AG04449 (cell line): ENCODE data around the gene GAB2.

ENCODE experiments used
- CTCF ChIA-PET: fragments of 350-600 bp; formaldehyde crosslinking; extraction: SDS; loops from one replicate; lab custom pipeline; 2021; ENCODE audit warnings: antibody characterized with exemption; lab: Yijun Ruan, JAX
- POLR2A ChIA-PET: fragments of 400-600, 350-600 bp; formaldehyde crosslinking; extraction: SDS; loops from one replicate; lab custom pipeline; 2020; ENCODE audit warnings: antibody characterized with exemption, inconsistent platforms; lab: Yijun Ruan, JAX
- DNase-seq: peaks from one replicate; pipeline ENCODE4 v3.0.0-alpha.2; 2010; ENCODE audit warnings: low read depth, low spot score
- H3K4me3 ChIP-seq: 2 replicates; pipeline ENCODE4 v1.5.1; 2011; ENCODE audit warnings: low read depth, mild to moderate bottlenecking, control low read depth, low read length
- CTCF ChIP-seq: IDR thresholded peaks from one replicate; pipeline ENCODE4 v1.5.1; 2011; ENCODE audit warnings: mild to moderate bottlenecking, moderate library complexity, low read length, control low read depth, inconsistent platforms; ENCODE audit not compliant: insufficient read depth; ENCODE audit errors: missing control alignments

The GAB2 gene

GRCh38 chr11:78210000-78210608, 207.5 kb downstream of the GAB2 start:
- H3K4me3 ChIP-seq, result no peak overlapping the region
- no peak for DNase-seq
- ChIA-PET CTCF (interaction anchor here (1.3 kb wide), 1 partner anchor 163 kb away, joined by 4 read pairs; no protein-coding TSS in a partner anchor), POLR2A (no interaction called here)
- no peak for TF ChIP-seq CTCF

- H3K4me3 ChIP-seq, result no peak overlapping the region
- TF ChIP-seq CTCF, result no peak
- DNase-seq, result no peak
- ChIA-PET POLR2A (no interaction called here), CTCF (interaction anchor here (1.3 kb wide), 1 partner anchor 162 kb away, joined by 4 read pairs; no protein-coding TSS in a partner anchor)
Observed at GRCh38 chr11:78209478-78209877, 208.1 kb downstream of the GAB2 start.

GRCh38 chr11:78208257-78209165, 209.1 kb downstream of the GAB2 start:
- ChIA-PET CTCF (interaction anchor here (1.3 kb wide), 1 partner anchor 161 kb away, joined by 4 read pairs; no protein-coding TSS in a partner anchor), POLR2A (no interaction called here)
- H3K4me3 ChIP-seq, result no peak overlapping the region
- no peak for DNase-seq
- TF ChIP-seq CTCF, result no peak

GRCh38 chr11:78207532-78208256, 209.9 kb downstream of the GAB2 start:
- CTCF ChIA-PET, result interaction anchor here (1.0 to 1.1 kb wide), 2 partner anchors 14 to 20 kb away, joined by 3 read pairs; no protein-coding TSS in a partner anchor
- no peak overlapping the region for H3K4me3 ChIP-seq
- POLR2A ChIA-PET, result no interaction called here
- no peak for TF ChIP-seq CTCF
- DNase-seq, result no peak

GRCh38 chr11:78205691-78206090, 211.9 kb downstream of the GAB2 start:
- no peak for DNase-seq
- TF ChIP-seq CTCF, result no peak
- H3K4me3 ChIP-seq, result no peak overlapping the region
- ChIA-PET POLR2A (interaction anchor here (1.1 kb wide), 1 partner anchor 41 kb away, joined by 3 read pairs; no protein-coding TSS in a partner anchor), CTCF (interaction anchor here (1.7 kb wide), 1 partner anchor 359 kb away, joined by 6 read pairs; no protein-coding TSS in a partner anchor)
